A549 treated with dexamethasone at 1 μM for 4 hours (cell line): ENCODE results near the gene COPS3. TPM values are rescaled to one million over a fixed set of nuclear protein-coding genes. Genes with fewer than 3 reads are reported as not detected.

Experiments used
- total RNA-seq: library from RNA; stranded (reverse); fragments of 200-300 nt; extraction: Qiagen RNA extraction; gene quantifications from 5 replicates; pipeline ENCODE4 v1.2.3, GENCODE V29; 2022

The COPS3 gene
- total RNA-seq = 140 to 153 TPM (median 148 TPM) in 5 replicates

DNA sequence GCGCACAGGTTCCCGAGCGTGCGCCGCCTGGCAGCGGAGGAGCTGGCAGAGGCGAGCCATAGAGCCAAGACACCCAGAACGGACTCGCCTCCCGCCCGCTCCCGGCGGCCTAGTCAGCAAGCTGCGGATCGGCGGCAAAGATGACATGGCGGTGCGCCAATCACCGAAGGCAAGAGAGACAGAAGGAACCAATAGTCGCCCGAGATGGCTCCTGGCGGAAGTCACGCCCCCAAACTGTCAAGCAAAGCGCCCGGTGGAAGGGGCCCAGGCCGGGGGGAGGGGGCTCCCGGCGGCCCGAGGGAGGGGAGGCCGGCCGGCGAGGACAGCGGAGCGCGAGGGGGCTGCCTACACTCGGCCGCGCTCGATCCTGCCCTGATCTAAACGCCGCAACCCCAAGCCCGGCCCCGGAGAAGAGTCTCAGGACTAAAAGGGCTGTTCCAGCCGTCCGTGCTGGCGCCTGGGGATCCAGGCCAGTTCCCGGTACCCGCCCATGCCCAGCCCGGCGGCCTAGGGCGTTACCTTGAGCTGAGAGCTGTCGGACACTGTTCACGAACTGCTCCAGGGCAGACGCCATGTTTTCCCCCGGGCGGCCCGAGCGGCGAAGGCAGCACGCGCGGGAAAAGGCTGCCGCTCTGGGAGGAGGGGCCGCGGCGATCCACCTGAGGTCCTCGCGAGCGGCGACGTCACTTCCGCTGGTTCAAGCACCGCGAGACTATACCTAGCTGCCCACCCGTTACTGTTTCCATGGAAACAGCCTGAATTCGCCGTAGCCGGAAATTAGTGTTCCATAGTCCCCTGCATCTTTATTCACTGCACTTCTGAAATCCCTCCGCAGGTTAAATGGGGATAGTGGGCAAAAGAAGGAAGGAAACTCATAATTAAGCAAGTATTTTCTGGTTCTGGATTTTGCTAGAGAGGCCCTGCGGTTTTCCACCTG, at the start of gene COPS3:
TSS of gene COPS3 (minus strand) at position 634 of the 937 bp plus-strand sequence. CDS start at position 574, 60 bp downstream.

GRCh38 chr17:17303010-17303846, 22.2 kb upstream of the COPS3 start, which contains the start of gene NT5M:
Gene NT5M, plus strand, starts transcription at chr17:17303373. Its CDS starts 178 bp downstream, at chr17:17303551.

GRCh38 chr17:17237026-17237799, 43.8 kb downstream of the COPS3 start, which contains the start of gene FLCN:
Gene FLCN, minus strand, starts transcription at chr17:17237168. Its CDS starts 9,031 bp downstream, at chr17:17228137.

GRCh38 chr17:17206124-17206912, 74.7 kb downstream of the COPS3 start, which contains the start of gene PLD6:
Gene PLD6, minus strand, starts transcription at chr17:17206333. Its CDS starts 47 bp downstream, at chr17:17206286.

Other genes with a start within 250 kb of the COPS3 start
- 225 to 397 TPM (median 391 TPM) in 5 replicates for gene MPRIP, start 238.8 kb downstream of the COPS3 start, total RNA-seq
- 5.5 to 6.9 TPM (median 6.2 TPM) in 5 replicates for gene PLD6, start 74.9 kb downstream of the COPS3 start, total RNA-seq
- gene FLCN, start 44.1 kb downstream of the COPS3 start, total RNA-seq = 23.9 to 36.0 TPM (median 32.4 TPM) in 5 replicates
- 8.4 to 11.8 TPM (median 9.8 TPM) in 5 replicates for gene NT5M, start 22.1 kb upstream of the COPS3 start, total RNA-seq
- 18.5 to 21.4 TPM (median 18.9 TPM) in 5 replicates for gene MED9, start 195.8 kb upstream of the COPS3 start, total RNA-seq
- 3.0 to 6.2 TPM (median 5.2 TPM) in 5 replicates for gene RASD1, start 215.1 kb upstream of the COPS3 start, total RNA-seq